ENCODE results near the gene FLVCR2. TPM values are rescaled to one million over a fixed set of nuclear protein-coding genes. Genes with fewer than 3 reads are reported as not detected.

The FLVCR2 gene
- polyA plus RNA-seq, 1 experiment: 0.70 TPM

DNA sequence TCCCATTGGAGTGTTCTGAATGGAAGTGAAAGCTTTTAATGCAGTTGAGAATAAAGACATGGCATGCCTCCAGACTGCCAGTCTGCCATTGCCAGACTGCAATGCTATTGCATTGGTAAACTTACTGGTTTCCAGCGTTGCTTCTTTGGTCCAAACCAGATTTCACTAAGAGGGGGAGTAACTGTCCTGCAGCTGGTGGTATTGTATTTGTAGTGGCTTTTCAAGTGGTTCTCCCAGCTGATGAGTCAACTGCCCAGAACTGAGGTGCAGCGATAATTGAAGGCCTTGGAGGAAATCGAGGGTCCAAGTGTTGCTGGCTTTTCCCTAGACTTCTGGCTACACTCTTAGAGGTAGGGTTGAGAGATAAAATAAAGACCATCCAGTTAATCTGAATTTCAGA lies 50.4 kb downstream of the FLVCR2 start:
- DNase-seq (ENCODE audit: low read depth): no peak
- H3K27me3 ChIP-seq (ENCODE audit: control insufficient read depth, insufficient read depth, low read length): peaks cover 2% of the 10 kb centered on the region
- ChIA-PET CTCF (interaction anchor here (1.3 to 2.4 kb wide), 2 partner anchors 15 to 52 kb away, joined by 3 to 7 read pairs; no protein-coding TSS in a partner anchor), POLR2A (no interaction called here)
- no peak overlapping the region for H3K4me3 ChIP-seq (ENCODE audit: low read depth, low read length)
- TF ChIP-seq, protein P1, sequence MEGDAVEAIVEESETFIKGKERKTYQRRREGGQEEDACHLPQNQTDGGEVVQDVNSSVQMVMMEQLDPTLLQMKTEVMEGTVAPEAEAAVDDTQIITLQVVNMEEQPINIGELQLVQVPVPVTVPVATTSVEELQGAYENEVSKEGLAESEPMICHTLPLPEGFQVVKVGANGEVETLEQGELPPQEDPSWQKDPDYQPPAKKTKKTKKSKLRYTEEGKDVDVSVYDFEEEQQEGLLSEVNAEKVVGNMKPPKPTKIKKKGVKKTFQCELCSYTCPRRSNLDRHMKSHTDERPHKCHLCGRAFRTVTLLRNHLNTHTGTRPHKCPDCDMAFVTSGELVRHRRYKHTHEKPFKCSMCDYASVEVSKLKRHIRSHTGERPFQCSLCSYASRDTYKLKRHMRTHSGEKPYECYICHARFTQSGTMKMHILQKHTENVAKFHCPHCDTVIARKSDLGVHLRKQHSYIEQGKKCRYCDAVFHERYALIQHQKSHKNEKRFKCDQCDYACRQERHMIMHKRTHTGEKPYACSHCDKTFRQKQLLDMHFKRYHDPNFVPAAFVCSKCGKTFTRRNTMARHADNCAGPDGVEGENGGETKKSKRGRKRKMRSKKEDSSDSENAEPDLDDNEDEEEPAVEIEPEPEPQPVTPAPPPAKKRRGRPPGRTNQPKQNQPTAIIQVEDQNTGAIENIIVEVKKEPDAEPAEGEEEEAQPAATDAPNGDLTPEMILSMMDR (IDR thresholded peaks at IDR 0.05; ENCODE audit: insufficient read depth, low read depth, low read length): no peak
- no peaks in the 10 kb centered on the region for H3K36me3 ChIP-seq (ENCODE audit: control insufficient read depth, insufficient read depth, low read length)

DNA sequence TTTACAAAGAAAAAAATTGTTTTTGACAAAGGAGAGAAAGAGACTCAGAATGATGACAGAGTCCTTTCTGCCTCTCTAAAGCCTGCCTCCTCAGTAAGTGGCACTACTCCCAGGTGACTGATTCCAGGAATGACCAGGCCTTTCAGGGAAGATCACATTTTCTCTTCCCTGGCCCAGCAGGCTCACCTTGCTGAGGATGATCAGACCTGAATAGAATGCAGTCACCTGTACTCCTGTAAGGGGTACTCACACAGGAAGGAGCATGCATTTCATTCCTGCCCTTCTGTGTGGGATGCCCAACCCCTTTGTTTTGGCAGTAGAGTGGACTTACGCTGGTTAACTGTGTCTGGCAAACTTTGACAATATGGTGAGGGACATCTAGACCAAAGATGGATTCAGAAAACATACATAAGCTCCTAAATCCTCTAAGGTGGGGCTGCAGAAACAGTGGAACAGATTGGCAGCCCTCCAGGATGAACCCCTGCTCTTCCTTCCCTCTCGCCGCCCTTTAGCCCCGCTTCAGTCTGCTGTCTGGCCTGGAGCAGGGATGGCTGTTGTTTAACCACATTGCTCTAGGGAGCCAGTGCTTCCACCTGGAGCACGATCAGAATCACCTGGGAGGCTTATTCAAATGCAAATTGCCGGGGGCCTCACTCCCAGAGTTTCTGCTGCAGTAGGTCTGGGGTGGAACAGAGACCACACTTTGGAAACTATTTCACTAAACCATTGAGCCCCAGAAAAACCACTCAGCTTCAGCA lies 52.5 kb downstream of the FLVCR2 start:
- CTCF ChIA-PET: interaction anchor here (1.2 kb wide), 1 partner anchor 23 kb away, joined by 3 read pairs; no protein-coding TSS in a partner anchor
- Histone ChIP-seq H3K27me3 (ENCODE audit: control insufficient read depth, insufficient read depth, low read length) (peaks cover 2% of the 10 kb centered on the region), H3K36me3 (ENCODE audit: control insufficient read depth, insufficient read depth, low read length) (no peaks in the 10 kb centered on the region), H3K4me3 (ENCODE audit: low read depth, low read length) (no peak overlapping the region)
- TF ChIP-seq, protein P1 (IDR thresholded peaks at IDR 0.05; ENCODE audit: insufficient read depth, low read depth, low read length): no peak
- POLR2A ChIA-PET: no interaction called here
- no peak for DNase-seq (ENCODE audit: low read depth)

DNA sequence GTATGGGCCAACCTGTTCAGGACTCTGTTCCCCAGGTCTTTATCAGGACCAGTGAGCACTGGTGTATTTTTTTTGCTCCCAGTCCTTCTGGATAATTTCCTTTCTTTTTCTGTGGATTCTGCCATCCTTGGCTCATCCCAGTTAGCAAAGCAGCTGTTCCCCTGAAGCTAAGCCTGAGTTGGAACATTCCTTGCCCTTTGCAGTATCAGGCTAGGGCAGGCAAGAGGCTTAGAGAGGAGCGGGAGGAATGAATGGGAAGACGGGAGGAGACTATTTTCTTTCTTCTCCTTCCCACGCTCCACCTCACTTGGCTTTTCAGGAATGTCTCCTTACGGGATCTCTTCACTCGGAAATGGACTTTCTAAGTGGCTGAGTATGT lies 53.0 kb downstream of the FLVCR2 start:
- no peak for DNase-seq (ENCODE audit: low read depth)
- Histone ChIP-seq H3K4me3 (ENCODE audit: low read depth, low read length) (no peak overlapping the region), H3K27me3 (ENCODE audit: control insufficient read depth, insufficient read depth, low read length) (peaks cover 2% of the 10 kb centered on the region), H3K36me3 (ENCODE audit: control insufficient read depth, insufficient read depth, low read length) (no peaks in the 10 kb centered on the region)
- ChIA-PET POLR2A (no interaction called here), CTCF (interaction anchor here (1.2 kb wide), 1 partner anchor 23 kb away, joined by 3 read pairs; no protein-coding TSS in a partner anchor)
- TF ChIP-seq, protein P1 (IDR thresholded peaks at IDR 0.05; ENCODE audit: insufficient read depth, low read depth, low read length): no peak

DNA sequence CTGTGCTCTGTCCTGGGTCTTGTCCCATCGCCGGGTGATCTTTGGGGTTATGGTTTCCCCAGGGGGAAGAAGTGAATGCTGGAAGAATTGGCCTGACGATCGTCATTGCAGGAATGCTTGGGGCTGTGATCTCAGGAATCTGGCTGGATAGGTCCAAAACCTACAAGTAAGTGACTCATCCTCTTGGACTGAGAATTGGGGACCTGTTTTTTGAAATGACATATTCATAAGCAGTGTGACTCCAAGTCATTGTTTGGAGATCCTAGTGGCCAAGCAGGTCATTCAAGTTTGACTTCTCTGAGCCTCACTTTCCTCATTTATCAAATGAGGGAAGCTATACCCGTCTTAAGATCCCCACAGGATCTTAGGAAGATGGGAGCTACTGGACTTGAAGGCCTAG lies 56.4 kb downstream of the FLVCR2 start:
- TF ChIP-seq, protein P1 (IDR thresholded peaks at IDR 0.05; ENCODE audit: insufficient read depth, low read depth, low read length): no peak
- Histone ChIP-seq H3K4me3 (ENCODE audit: low read depth, low read length) (no peak overlapping the region), H3K36me3 (ENCODE audit: control insufficient read depth, insufficient read depth, low read length) (no peaks in the 10 kb centered on the region), H3K27me3 (ENCODE audit: control insufficient read depth, insufficient read depth, low read length) (peaks cover 2% of the 10 kb centered on the region; the same call in 1 of the 2 replicates)
- CTCF ChIA-PET: interaction anchor here (1.0 to 3.6 kb wide), 3 partner anchors 12 to 58 kb away, joined by 3 to 17 read pairs (median 3); no protein-coding TSS in a partner anchor
- no peak for DNase-seq (ENCODE audit: low read depth)
- POLR2A ChIA-PET: no interaction called here

DNA sequence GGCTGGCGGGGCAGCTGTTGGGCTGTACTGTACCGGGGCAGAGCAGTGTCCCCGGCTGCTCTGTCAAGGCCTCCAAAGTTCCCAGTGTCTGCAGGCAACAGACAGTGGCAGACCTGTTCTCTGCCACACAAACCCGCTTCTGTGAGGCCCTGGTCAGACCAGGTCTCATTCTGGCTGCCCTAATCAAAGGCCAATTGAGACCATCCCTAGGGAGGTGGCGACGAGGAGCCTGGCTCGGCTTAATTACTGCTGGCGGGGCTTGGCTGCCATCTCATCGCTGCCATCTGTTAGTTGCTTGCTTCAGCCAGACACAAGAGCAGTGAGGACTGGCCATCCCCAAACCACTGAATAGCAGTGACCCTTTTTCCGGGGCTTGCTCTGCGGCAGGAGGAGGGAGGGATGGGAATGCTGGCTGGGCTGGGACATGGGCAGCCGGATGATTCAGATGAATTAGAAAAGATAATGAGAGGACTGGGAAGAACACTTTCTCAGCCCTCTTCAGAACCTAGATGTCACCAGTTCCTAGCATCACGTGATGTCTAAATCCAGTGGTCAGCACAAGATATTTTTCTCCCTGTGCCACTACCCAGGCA lies 57.8 kb downstream of the FLVCR2 start:
- H3K27me3 ChIP-seq (ENCODE audit: control insufficient read depth, insufficient read depth, low read length): no peaks in the 10 kb centered on the region; the same call in 1 of the 2 replicates
- TF ChIP-seq, protein P1 (IDR thresholded peaks at IDR 0.05; ENCODE audit: insufficient read depth, low read depth, low read length): no peak
- peak; percentile 30 for DNase-seq (ENCODE audit: low read depth)
- H3K36me3 ChIP-seq (ENCODE audit: control insufficient read depth, insufficient read depth, low read length): no peaks in the 10 kb centered on the region
- ChIA-PET POLR2A (no interaction called here), CTCF (interaction anchor here (0.7 to 3.6 kb wide), 6 partner anchors 14 to 760 kb away, joined by 3 to 17 read pairs (median 3); partner anchors contain the start of gene PROX2)
- H3K4me3 ChIP-seq (ENCODE audit: low read depth, low read length): no peak overlapping the region
